SK-N-SH (cell line): ENCODE measurements around the gene FXR2.
A peak's percentile ranks its signal among the peaks of the same experiment; 100 is the strongest.

Source experiments
- CHD2 ChIP-seq: fragments of 150-350 bp; IDR thresholded peaks from 2 replicates; pipeline ENCODE4 v1.6.1; 2018; ENCODE audit warnings: low read length; ENCODE audit not compliant: partially characterized antibody
- EP300 ChIP-seq, 2 experiments: IDR thresholded peaks; 2 replicates each; pipeline versions ENCODE4 v1.4.0 to v1.6.1; 2012; ENCODE audit warnings: borderline replicate concordance in 1 of 2, low read depth in 1 of 2, low read length in 1 of 2
- EZH2phosphoT487 ChIP-seq: fragments of 200-600 bp; sonication (generic); IDR thresholded peaks from 2 replicates; pipeline ENCODE4 v1.6.1; 2017; ENCODE audit warnings: low read depth, mixed run types, mild to moderate bottlenecking, antibody characterized with exemption, moderate library complexity, borderline replicate concordance
- GABPA ChIP-seq: IDR thresholded peaks from 2 replicates; pipeline ENCODE4 v1.4.0; 2012; ENCODE audit warnings: low read depth, mild to moderate bottlenecking
- MAX ChIP-seq: IDR thresholded peaks from 2 replicates; pipeline ENCODE4 v1.4.0; 2012; ENCODE audit warnings: low read depth
- RAD21 ChIP-seq: IDR thresholded peaks from 2 replicates; pipeline ENCODE4 v1.6.1; 2012; ENCODE audit warnings: mild to moderate bottlenecking, low read length
- RFX5 ChIP-seq: IDR thresholded peaks from 2 replicates; pipeline ENCODE4 v1.6.1; 2012; ENCODE audit warnings: mild to moderate bottlenecking, improper control_type of control experiment, low read length
- YY1 ChIP-seq: IDR thresholded peaks from 2 replicates; pipeline ENCODE4 v1.4.0; 2012; ENCODE audit warnings: low read depth, mild to moderate bottlenecking
- TF ChIP-seq, protein P1 (sequence below): fragments of 200-600 bp; sonication (generic); IDR thresholded peaks from 2 replicates; pipeline ENCODE4 v1.6.1; 2017; ENCODE audit warnings: antibody characterized with exemption, mild to moderate bottlenecking, moderate library complexity

DNA sequence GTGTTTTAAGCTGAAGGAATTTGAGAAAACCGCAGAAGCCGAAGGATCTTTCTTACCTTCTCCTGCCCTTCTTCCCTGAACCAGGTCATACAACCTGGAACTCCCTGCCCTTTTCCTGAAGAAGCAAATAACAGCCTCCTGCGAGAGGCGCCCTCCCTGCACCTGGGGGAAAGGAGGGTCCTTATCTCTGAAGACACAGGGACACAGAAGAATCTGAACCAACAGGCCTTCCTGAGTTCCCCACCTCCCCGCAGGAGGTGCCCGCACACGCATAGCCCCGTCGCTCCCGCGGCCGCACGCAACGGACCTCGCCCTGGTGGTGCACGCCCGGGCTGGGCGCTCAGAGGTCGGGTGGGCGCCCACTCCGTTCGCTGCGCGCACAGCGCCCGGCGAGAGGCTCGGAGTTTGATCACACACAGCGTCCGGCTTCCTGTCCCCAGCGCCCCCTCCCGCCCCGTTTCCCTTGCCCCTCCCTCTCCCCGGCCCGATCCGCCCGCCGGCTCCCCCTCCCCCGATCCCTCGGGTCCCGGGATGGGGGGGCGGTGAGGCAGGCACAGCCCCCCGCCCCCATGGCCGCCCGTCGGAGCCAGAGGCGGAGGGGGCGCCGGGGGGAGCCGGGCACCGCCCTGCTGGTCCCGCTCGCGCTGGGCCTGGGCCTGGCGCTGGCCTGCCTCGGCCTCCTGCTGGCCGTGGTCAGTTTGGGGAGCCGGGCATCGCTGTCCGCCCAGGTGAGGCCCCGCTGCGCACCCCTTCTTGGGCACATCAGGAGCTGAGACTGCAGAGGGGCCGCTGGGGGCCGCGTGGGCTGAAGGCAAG is 65.9 kb downstream of the FXR2 start, which contains the start of gene TNFSF12:
- no peak for TF ChIP-seq EZH2phosphoT487
- TF ChIP-seq CHD2, result no peak
- TF ChIP-seq RFX5, result no peak
- TF ChIP-seq YY1, result no peak
- TF ChIP-seq EP300 (IDR thresholded peaks at IDR 0.05; ENCODE audit: borderline replicate concordance in 1 of 2, low read depth in 1 of 2, low read length in 1 of 2), result no peak
- TF ChIP-seq, protein P1, sequence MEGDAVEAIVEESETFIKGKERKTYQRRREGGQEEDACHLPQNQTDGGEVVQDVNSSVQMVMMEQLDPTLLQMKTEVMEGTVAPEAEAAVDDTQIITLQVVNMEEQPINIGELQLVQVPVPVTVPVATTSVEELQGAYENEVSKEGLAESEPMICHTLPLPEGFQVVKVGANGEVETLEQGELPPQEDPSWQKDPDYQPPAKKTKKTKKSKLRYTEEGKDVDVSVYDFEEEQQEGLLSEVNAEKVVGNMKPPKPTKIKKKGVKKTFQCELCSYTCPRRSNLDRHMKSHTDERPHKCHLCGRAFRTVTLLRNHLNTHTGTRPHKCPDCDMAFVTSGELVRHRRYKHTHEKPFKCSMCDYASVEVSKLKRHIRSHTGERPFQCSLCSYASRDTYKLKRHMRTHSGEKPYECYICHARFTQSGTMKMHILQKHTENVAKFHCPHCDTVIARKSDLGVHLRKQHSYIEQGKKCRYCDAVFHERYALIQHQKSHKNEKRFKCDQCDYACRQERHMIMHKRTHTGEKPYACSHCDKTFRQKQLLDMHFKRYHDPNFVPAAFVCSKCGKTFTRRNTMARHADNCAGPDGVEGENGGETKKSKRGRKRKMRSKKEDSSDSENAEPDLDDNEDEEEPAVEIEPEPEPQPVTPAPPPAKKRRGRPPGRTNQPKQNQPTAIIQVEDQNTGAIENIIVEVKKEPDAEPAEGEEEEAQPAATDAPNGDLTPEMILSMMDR, result peak; percentile 28; the same call in 1 of the 2 replicates
- TF ChIP-seq RAD21, result no peak
- no peak; the same call in 1 of the 2 replicates for TF ChIP-seq GABPA
- TF ChIP-seq MAX, result no peak
